Trophoblast cell (in vitro differentiated cells and primary cell): ENCODE measurements around the gene XBP1.

Source experiments
- DNase-seq, 2 donors: peaks; one replicate each; pipeline ENCODE4 v3.0.0-alpha.2; 2016
- H2AFZ ChIP-seq: 2 replicates; pipeline ENCODE4 v1.6.1; 2013; ENCODE audit warnings: low read length, moderate library complexity, mild to moderate bottlenecking; ENCODE audit not compliant: insufficient read depth, poor library complexity
- H2AK5ac ChIP-seq: 2 replicates; pipeline ENCODE4 v1.6.1; 2013; ENCODE audit warnings: mild to moderate bottlenecking, low read length
- H2BK120ac ChIP-seq: 2 replicates; pipeline ENCODE4 v1.6.1; 2013; ENCODE audit warnings: low read length, mild to moderate bottlenecking, moderate library complexity; ENCODE audit not compliant: insufficient read depth, poor library complexity
- H2BK12ac ChIP-seq: 2 replicates; pipeline ENCODE4 v1.6.1; 2013; ENCODE audit warnings: mild to moderate bottlenecking, low read length, moderate library complexity
- H2BK5ac ChIP-seq: 2 replicates; pipeline ENCODE4 v1.6.1; 2013; ENCODE audit warnings: low read length, low read depth, moderate library complexity, mild to moderate bottlenecking; ENCODE audit not compliant: poor library complexity
- H3K14ac ChIP-seq: 2 replicates; pipeline ENCODE4 v1.6.1; 2013; ENCODE audit warnings: mild to moderate bottlenecking, low read length
- H3K18ac ChIP-seq: 2 replicates; pipeline ENCODE4 v1.6.1; 2013; ENCODE audit warnings: mild to moderate bottlenecking, low read length
- H3K23ac ChIP-seq: 2 replicates; pipeline ENCODE4 v1.6.1; 2013; ENCODE audit warnings: low read length
- H3K27ac ChIP-seq: 2 replicates; pipeline ENCODE4 v1.5.1; 2013; ENCODE audit warnings: low read depth, mild to moderate bottlenecking, inconsistent platforms, low read length, moderate library complexity
- H3K27me3 ChIP-seq: 2 replicates; pipeline ENCODE4 v1.6.1; 2013; ENCODE audit warnings: inconsistent platforms, mild to moderate bottlenecking, low read length, moderate library complexity; ENCODE audit not compliant: insufficient read depth
- H3K36me3 ChIP-seq, 2 experiments: 1 replicate in 1 of 2; 2 replicates in 1 of 2; pipeline ENCODE4 v1.6.1; 2013; ENCODE audit warnings: low read length in 2 of 2, mild to moderate bottlenecking in 2 of 2, moderate library complexity in 1 of 2; ENCODE audit not compliant: insufficient read depth in 2 of 2, control insufficient read depth in 1 of 2
- H3K4ac ChIP-seq: 2 replicates; pipeline ENCODE4 v1.6.1; 2013; ENCODE audit warnings: low read depth, mild to moderate bottlenecking, low read length, moderate library complexity
- H3K4me1 ChIP-seq, 2 experiments: 1 replicate in 1 of 2; 2 replicates in 1 of 2; pipeline ENCODE4 v1.6.1; 2013; ENCODE audit warnings: low read length in 2 of 2, mild to moderate bottlenecking in 2 of 2, moderate library complexity in 1 of 2; ENCODE audit not compliant: insufficient read depth in 2 of 2, control insufficient read depth in 1 of 2
- H3K4me2 ChIP-seq: 2 replicates; pipeline ENCODE4 v1.6.1; 2013; ENCODE audit warnings: inconsistent platforms, mild to moderate bottlenecking, low read length, moderate library complexity
- H3K4me3 ChIP-seq: 2 replicates; pipeline ENCODE4 v1.5.1; 2013; ENCODE audit warnings: mild to moderate bottlenecking, low read depth, low read length, inconsistent platforms
- H3K79me1 ChIP-seq: one replicate; pipeline ENCODE4 v1.6.1; 2013; ENCODE audit warnings: low read length
- H3K79me2 ChIP-seq: 2 replicates; pipeline ENCODE4 v1.6.1; 2013; ENCODE audit warnings: low read length, mild to moderate bottlenecking; ENCODE audit not compliant: control insufficient read depth, insufficient read depth, poor library complexity
- H3K9ac ChIP-seq: 2 replicates; pipeline ENCODE4 v1.6.1; 2013; ENCODE audit warnings: mild to moderate bottlenecking, low read length
- H3K9me3 ChIP-seq: 2 replicates; pipeline ENCODE4 v1.6.1; 2013; ENCODE audit warnings: low read depth, mild to moderate bottlenecking, control low read depth, inconsistent platforms, low read length; ENCODE audit not compliant: insufficient read depth
- H4K12ac ChIP-seq: 2 replicates; pipeline ENCODE4 v1.6.1; 2013; ENCODE audit warnings: low read depth, mild to moderate bottlenecking, low read length, moderate library complexity
- H4K8ac ChIP-seq: 2 replicates; pipeline ENCODE4 v1.6.1; 2013; ENCODE audit warnings: low read depth, mild to moderate bottlenecking, low read length, moderate library complexity
- H4K91ac ChIP-seq: one replicate; pipeline ENCODE4 v1.6.1; 2013; ENCODE audit warnings: low read depth, mild to moderate bottlenecking, low read length, moderate library complexity
- WGBS: extraction: QIAGEN DNeasy Blood & Tissue Kit; methylation state at CpG from one replicate; pipeline ENCODE4 v1.1.7; 2013; ENCODE audit warnings: missing lambda C conversion rate; ENCODE audit not compliant: insufficient read length, insufficient coverage; ENCODE audit errors: extremely low coverage; 5-methylcytosine and 5-hydroxymethylcytosine counted together

The XBP1 gene

GRCh38 chr22:28798810-28799605 lies 1.4 kb downstream of the XBP1 start:
- peak overlapping the region; percentile 88 for H3K4me3 ChIP-seq
- H3K27me3 ChIP-seq, result no peaks in the 10 kb centered on the region
- peak; percentile 78 to 84 for DNase-seq
- H4K12ac ChIP-seq, result peak overlapping the region; percentile 64
- peaks cover 14% of the 10 kb centered on the region for H3K79me1 ChIP-seq
- H3K79me2 ChIP-seq, result peaks cover 11% of the 10 kb centered on the region
- H2BK12ac ChIP-seq, result no peak overlapping the region
- H3K27ac ChIP-seq, result peak overlapping the region; percentile 89
- no peak overlapping the region for H2BK120ac ChIP-seq
- peaks cover 20 to 25% of the 10 kb centered on the region in 2 experiments for H3K36me3 ChIP-seq
- peak overlapping the region; percentile 94 for H3K9ac ChIP-seq
- H3K14ac ChIP-seq, result peak overlapping the region; percentile 64
- H2AK5ac ChIP-seq, result no peak overlapping the region
- H3K4me1 ChIP-seq, result peaks cover 0 to 2% of the 10 kb centered on the region in 2 experiments
- WGBS, result no CpG with 5 or more reads among the region's 7 CpGs
- H2BK5ac ChIP-seq, result no peak overlapping the region
- H3K9me3 ChIP-seq, result no peaks in the 10 kb centered on the region
- H2AFZ ChIP-seq, result no peak overlapping the region
- H3K18ac ChIP-seq, result no peak overlapping the region
- no peak overlapping the region for H3K23ac ChIP-seq
- peak overlapping the region; percentile 68 for H3K4me2 ChIP-seq
- peak overlapping the region; percentile 56 for H4K91ac ChIP-seq
- peak overlapping the region; percentile 98 for H3K4ac ChIP-seq
- H4K8ac ChIP-seq, result peak overlapping the region; percentile 36

DNA sequence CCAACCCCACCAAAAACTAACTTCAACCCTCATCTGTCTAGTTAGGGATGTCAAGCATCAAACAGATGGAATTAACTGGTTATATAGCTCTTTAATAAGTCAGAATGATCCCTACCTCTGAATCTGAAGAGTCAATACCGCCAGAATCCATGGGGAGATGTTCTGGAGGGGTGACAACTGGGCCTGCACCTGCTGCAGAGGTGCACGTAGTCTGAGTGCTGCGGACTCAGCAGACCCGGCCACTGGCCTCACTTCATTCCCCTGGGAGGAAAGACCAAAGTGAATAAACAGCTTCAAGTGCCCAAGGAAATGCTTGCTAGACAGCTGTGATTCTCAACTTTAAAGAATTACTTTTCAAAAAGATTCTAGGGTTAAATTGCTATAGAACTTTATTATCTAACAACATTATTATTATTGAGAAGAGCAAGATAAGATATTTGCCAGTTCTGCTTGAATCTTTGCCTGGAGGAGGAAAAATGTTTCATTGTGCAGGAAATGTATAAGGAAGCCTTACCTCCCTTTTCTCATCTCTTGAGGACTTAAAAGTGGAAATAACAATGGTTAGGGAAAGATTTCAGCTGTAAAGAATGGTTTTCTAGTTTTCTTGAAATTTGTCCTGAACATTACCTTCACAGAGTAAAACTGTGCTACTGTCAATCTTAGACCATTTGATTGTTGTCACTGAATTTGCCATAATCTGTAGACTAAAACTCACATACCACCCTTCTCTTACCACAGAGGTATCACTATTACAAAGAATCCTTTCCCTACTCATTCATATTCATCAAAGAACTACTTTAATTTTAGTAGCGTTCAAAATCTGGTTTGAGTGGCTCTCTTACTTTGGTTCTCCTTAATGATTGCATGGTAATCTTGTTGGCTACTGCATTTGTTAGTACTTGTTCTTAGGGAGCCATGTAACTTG lies 4.2 kb downstream of the XBP1 start:
- no peak overlapping the region for H4K8ac ChIP-seq
- DNase-seq, result no peak
- WGBS, result no CpG with 5 or more reads among the region's 5 CpGs
- H3K9ac ChIP-seq, result peak overlapping the region; percentile 70
- H3K14ac ChIP-seq, result no peak overlapping the region
- peaks cover 14% of the 10 kb centered on the region for H3K79me1 ChIP-seq
- no peak overlapping the region for H2BK12ac ChIP-seq
- H3K4me1 ChIP-seq, result no peaks in the 10 kb centered on the region
- no peak overlapping the region for H2AK5ac ChIP-seq
- no peak overlapping the region for H4K91ac ChIP-seq
- no peaks in the 10 kb centered on the region for H3K27me3 ChIP-seq
- no peak overlapping the region for H3K27ac ChIP-seq
- H3K9me3 ChIP-seq, result no peaks in the 10 kb centered on the region
- no peak overlapping the region for H4K12ac ChIP-seq
- H3K23ac ChIP-seq, result no peak overlapping the region
- no peak overlapping the region for H3K4me3 ChIP-seq
- peaks cover 11% of the 10 kb centered on the region for H3K79me2 ChIP-seq
- no peak overlapping the region for H3K4me2 ChIP-seq
- H2BK5ac ChIP-seq, result no peak overlapping the region
- H2AFZ ChIP-seq, result no peak overlapping the region
- H3K36me3 ChIP-seq, result peaks cover 20 to 25% of the 10 kb centered on the region in 2 experiments
- H2BK120ac ChIP-seq, result no peak overlapping the region
- H3K18ac ChIP-seq, result no peak overlapping the region
- no peak overlapping the region for H3K4ac ChIP-seq

DNA sequence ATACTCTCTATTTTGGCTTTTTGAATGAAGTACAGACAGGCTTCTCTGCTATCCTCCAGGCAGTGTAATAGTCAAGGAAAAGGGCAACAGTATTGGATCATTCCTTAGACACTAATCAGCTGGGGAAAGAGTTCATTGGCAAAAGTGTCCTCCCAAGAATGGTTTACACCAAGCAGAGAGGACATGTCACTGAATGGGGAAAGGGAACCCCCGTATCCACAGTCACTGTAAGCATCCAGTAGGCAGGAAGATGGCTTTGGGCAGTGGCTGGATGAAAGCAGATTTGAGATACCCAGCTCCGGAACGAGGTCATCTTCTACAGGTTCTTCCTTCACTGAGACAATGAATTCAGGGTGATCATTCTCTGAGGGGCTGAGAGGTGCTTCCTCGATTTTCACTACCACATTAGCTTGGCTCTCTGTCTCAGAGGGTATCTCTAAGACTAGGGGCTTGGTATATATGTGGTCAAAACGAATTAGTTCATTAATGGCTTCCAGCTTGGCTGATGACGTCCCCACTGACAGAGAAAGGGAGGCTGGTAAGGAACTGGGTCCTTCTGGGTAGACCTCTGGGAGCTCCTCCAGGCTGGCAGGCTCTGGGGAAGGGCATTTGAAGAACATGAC lies 5.2 kb downstream of the XBP1 start:
- Histone ChIP-seq H3K18ac (no peak overlapping the region), H2BK120ac (no peak overlapping the region), H3K14ac (no peak overlapping the region), H3K79me2 (peaks cover 10% of the 10 kb centered on the region), H3K4ac (no peak overlapping the region), H3K4me2 (no peak overlapping the region), H3K9me3 (no peaks in the 10 kb centered on the region), H2AFZ (no peak overlapping the region), H2AK5ac (no peak overlapping the region), H3K27me3 (no peaks in the 10 kb centered on the region), H3K79me1 (peaks cover 9% of the 10 kb centered on the region), H3K23ac (no peak overlapping the region), H2BK5ac (no peak overlapping the region), H3K27ac (no peak overlapping the region), H2BK12ac (no peak overlapping the region), H4K91ac (no peak overlapping the region), H3K4me1 (no peaks in the 10 kb centered on the region), H4K8ac (no peak overlapping the region), H3K4me3 (no peak overlapping the region), H3K9ac (no peak overlapping the region), H4K12ac (no peak overlapping the region), H3K36me3 (peaks cover 20 to 25% of the 10 kb centered on the region in 2 experiments)
- WGBS, result no CpG with 5 or more reads among the region's 6 CpGs
- no peak for DNase-seq

GRCh38 chr22:28793976-28794584 lies 6.3 kb downstream of the XBP1 start:
- Histone ChIP-seq H2AK5ac (no peak overlapping the region), H2BK120ac (no peak overlapping the region), H3K4ac (no peak overlapping the region), H3K23ac (no peak overlapping the region), H3K18ac (no peak overlapping the region), H3K9ac (no peak overlapping the region), H3K27ac (no peak overlapping the region), H3K79me2 (no peaks in the 10 kb centered on the region), H3K79me1 (no peaks in the 10 kb centered on the region), H4K91ac (no peak overlapping the region), H3K4me1 (no peaks in the 10 kb centered on the region), H3K4me3 (no peak overlapping the region), H2BK5ac (no peak overlapping the region), H3K36me3 (peaks cover 20 to 25% of the 10 kb centered on the region in 2 experiments), H3K9me3 (no peaks in the 10 kb centered on the region), H2BK12ac (no peak overlapping the region), H2AFZ (no peak overlapping the region), H3K4me2 (no peak overlapping the region), H3K14ac (no peak overlapping the region), H4K12ac (no peak overlapping the region), H4K8ac (no peak overlapping the region), H3K27me3 (no peaks in the 10 kb centered on the region)
- peak in 1 of 2 donors; percentile 26 for DNase-seq
- WGBS, result no CpG with 5 or more reads among the region's 4 CpGs
